Activated naive CD8-positive, alpha-beta T cell treated with anti-CD3 and anti-CD28 coated beads, Interleukin-2, amount 50 U/mL, for 24 hours (primary cell): ENCODE measurements around the gene NAPEPLD.
"Not testable (repeated sequence)": the region's sequence is repeated elsewhere in the genome, so short reads cannot be mapped to it uniquely, and the experiment has no call there.

Experiments
- ATAC-seq: fragments of 150-1000 bp; cut with Tn5 transposase; one replicate; pipeline ENCODE4 v1.10.0; 2021
- DNase-seq: peaks from one replicate; pipeline ENCODE4 v3.0.0; 2021
- H3K27ac Mint-ChIP-seq: one replicate; pipeline ENCODE4 v1.8.0; 2021; ENCODE audit warnings: mild to moderate bottlenecking, mixed read lengths
- H3K27me3 Mint-ChIP-seq: one replicate; pipeline ENCODE4 v1.8.0; 2021; ENCODE audit warnings: mixed read lengths
- H3K36me3 Mint-ChIP-seq: one replicate; pipeline ENCODE4 v1.8.0; 2021; ENCODE audit warnings: low read depth, mixed read lengths
- H3K4me1 Mint-ChIP-seq: one replicate; pipeline ENCODE4 v1.8.0; 2021; ENCODE audit warnings: mixed read lengths
- H3K4me3 Mint-ChIP-seq: one replicate; pipeline ENCODE4 v1.8.0; 2021; ENCODE audit warnings: mild to moderate bottlenecking, moderate library complexity, mixed read lengths
- H3K9me3 Mint-ChIP-seq: one replicate; pipeline ENCODE4 v1.8.0; 2021; ENCODE audit warnings: mixed read lengths

The NAPEPLD gene

DNA sequence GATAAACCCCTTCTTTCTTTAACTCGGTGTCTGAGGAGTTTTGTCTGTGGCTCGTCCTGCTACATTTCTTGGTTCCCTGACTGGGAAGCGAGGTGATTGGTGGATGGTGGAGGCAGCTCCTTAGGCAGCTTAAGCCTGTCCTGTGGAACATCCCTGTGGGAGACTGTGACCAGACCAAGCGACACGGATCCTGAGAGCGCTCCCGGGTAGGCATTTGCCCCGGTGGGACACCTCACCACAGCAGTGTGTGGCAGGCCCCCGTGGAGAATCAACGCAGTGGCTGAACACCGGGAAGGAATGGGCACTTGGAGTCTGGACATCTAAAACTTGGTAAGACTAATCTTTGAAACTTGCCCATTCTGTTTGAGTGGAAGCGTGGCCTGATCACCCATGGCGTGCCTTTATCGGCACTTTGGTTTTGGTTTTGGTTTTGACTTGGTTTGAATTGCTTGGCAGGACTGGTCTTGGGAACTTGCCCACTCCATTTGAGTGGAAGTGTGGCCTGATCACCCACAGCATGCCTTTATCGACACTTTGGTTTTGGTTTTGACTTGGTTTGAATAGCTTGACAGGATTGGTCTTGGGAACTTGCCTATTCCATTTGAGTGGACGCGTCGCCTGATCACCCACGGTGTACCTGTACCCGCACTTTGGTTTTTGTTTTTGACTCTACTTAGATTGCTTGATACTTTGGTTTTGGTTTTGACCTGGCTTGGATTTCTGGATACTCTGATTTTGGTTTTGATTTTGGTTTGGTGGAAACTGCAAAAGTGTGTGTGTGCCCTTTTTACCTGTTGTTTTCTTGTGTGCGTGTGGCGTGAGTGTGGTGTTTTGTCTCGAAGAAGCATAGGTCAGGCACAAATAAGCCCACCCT lies 4.1 kb upstream of the NAPEPLD start:
- H3K27ac Mint-ChIP-seq, ATAC-seq, H3K36me3 Mint-ChIP-seq, H3K27me3 Mint-ChIP-seq, H3K4me3 Mint-ChIP-seq, DNase-seq, H3K9me3 Mint-ChIP-seq: not testable (repeated sequence)
- peaks cover 29% of the 10 kb centered on the region for H3K4me1 Mint-ChIP-seq

DNA sequence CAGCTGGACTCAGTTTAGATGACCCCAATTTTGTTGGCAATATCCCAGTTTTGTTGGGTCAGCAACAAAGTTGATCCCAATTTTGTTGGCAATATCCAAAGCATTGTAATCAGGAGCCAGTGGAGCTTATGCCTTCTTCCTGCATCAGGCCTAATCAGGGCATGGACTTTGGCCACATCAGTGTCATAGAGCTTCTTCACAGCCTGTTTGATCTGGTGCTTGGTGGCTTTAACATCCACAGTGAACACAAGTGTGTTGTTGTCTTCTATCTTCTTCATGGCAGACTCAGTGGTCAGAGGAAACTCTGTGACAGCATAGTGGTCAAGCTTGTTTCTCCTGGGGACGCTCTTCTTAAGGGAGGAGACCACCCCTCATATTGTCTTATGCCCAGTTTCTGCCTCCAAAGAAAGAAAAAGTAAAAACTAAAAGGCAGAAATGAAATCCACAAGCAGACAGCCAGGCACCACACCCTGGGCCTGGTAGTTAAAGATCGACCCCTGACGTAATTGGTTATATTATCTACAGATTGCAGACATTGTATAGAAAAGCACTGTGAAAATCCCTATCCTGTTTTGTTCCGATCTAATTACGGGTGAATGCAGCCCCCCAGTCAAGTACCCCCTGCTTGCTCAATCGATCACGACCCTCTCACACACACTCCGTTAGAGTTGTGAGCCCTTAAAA lies 3.2 kb upstream of the NAPEPLD start:
- H3K27me3 Mint-ChIP-seq, H3K27ac Mint-ChIP-seq, DNase-seq, ATAC-seq, H3K9me3 Mint-ChIP-seq, H3K4me3 Mint-ChIP-seq, H3K36me3 Mint-ChIP-seq: not testable (repeated sequence)
- H3K4me1 Mint-ChIP-seq: peaks cover 36% of the 10 kb centered on the region

DNA sequence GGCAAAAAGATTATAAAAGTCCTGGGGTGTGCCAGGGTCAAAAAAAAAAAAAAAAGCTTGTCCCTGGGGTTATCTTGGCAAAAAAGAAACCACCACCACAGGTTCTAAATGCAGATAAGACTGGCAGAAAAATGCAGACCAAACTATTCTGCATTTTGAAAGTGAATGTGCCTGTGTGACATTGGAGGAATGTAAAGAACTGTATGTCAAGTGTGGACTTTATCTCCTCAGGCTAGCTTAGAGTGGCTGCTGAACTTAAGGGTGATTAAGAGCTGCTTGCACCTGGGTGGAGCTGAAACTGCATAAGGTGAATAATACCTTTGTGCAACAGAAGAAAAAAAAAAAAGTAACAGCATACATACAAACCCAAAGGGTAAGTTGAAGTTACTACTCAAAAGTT lies 1.3 kb upstream of the NAPEPLD start:
- Mint-ChIP-seq H3K4me1 (peaks cover 37% of the 10 kb centered on the region), H3K36me3 (peaks cover 10% of the 10 kb centered on the region), H3K4me3 (peak overlapping the region; percentile 94), H3K27me3 (no peaks in the 10 kb centered on the region), H3K27ac (peak overlapping the region; percentile 96), H3K9me3 (no peaks in the 10 kb centered on the region)
- ATAC-seq (peak; percentile 19), DNase-seq (no peak)

- Mint-ChIP-seq H3K4me3 (peak overlapping the region; percentile 94), H3K9me3 (no peaks in the 10 kb centered on the region), H3K36me3 (peaks cover 10% of the 10 kb centered on the region), H3K27me3 (no peaks in the 10 kb centered on the region), H3K27ac (peak overlapping the region; percentile 96), H3K4me1 (peaks cover 35% of the 10 kb centered on the region)
- no peak for DNase-seq
- no peak for ATAC-seq
These were observed 895 bp upstream of the NAPEPLD start for GRCh38 chr7:103149808-103150180.

DNA sequence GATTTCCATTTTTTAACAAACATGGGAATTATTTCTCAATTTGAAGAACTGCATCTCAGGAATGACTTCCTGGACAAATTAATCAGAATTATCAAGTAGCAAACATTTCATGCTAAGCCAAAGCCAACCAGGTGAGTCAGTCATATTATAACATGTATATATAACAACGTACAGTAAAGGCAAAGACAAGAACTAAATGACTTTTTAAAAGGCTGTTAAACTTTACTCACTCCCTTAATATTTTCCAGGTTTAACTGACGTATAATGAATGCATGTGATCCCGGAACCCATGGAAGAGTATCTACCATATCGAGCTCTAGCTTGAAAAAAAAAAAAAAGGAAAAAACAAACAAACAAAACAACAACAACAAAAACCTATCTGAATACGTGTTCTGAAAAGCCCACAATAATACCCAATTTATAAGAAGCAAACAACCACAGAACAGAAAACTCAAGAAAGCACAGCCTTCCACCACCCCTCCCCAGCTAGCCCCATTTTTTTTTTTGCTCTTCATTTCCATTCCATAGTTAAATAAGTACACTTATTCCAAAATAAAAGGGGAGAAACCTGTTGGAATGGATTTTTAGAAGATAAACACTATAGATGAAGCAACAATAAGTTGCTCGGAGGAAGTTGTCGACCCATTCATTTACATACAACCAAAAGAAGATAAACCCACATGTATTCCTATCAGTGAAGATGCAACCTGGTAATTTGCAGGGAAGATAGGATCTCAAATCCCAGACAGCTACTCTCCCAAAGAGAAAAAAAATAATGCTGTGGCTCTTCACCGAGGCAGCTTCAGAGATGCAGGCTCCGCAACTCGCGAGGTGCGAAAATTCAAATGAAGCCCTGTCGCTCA lies 537 bp downstream of the NAPEPLD start:
- H3K36me3 Mint-ChIP-seq: peaks cover 8% of the 10 kb centered on the region
- ATAC-seq (no peak), DNase-seq (no peak)
- no peaks in the 10 kb centered on the region for H3K9me3 Mint-ChIP-seq
- H3K27ac Mint-ChIP-seq: peak overlapping the region; percentile 96
- no peaks in the 10 kb centered on the region for H3K27me3 Mint-ChIP-seq
- peaks cover 35% of the 10 kb centered on the region for H3K4me1 Mint-ChIP-seq
- peak overlapping the region; percentile 94 for H3K4me3 Mint-ChIP-seq

DNA sequence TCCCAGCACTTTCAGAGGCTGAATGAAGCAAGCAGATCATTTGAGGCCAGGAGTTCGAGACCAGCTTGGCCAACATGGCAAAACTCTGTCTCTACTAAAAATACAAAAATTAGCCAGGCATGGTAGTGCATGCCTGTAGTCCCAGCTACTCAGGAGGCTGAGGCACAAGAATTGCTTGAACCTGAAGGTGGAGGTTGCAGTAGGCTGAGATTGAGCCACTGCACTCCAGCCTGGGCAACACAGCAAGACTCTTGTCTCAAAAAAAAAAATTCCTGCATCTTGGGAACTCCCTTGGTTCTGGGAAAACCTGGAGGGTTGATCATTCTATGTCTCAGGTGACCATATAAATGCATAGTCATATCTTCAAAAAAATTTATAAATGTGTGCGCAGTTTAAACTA lies 4.1 kb downstream of the NAPEPLD start:
- not testable (repeated sequence) for H3K27me3 Mint-ChIP-seq

GRCh38 chr7:103143868-103144267 lies 5.0 kb downstream of the NAPEPLD start:
- H3K27me3 Mint-ChIP-seq: no peaks in the 10 kb centered on the region
- DNase-seq (no peak), ATAC-seq (no peak)
- H3K9me3 Mint-ChIP-seq: no peaks in the 10 kb centered on the region
- no peak overlapping the region for H3K27ac Mint-ChIP-seq
- H3K4me1 Mint-ChIP-seq: peaks cover 28% of the 10 kb centered on the region
- H3K4me3 Mint-ChIP-seq: no peak overlapping the region
- H3K36me3 Mint-ChIP-seq: peaks cover 11% of the 10 kb centered on the region

More for the DNA sequence above, 4.1 kb downstream of the NAPEPLD start:
- peaks cover 11% of the 10 kb centered on the region for H3K36me3 Mint-ChIP-seq
- not testable (repeated sequence) for H3K27ac Mint-ChIP-seq, H3K9me3 Mint-ChIP-seq, ATAC-seq, H3K4me3 Mint-ChIP-seq, DNase-seq
- H3K4me1 Mint-ChIP-seq: peaks cover 32% of the 10 kb centered on the region

DNA sequence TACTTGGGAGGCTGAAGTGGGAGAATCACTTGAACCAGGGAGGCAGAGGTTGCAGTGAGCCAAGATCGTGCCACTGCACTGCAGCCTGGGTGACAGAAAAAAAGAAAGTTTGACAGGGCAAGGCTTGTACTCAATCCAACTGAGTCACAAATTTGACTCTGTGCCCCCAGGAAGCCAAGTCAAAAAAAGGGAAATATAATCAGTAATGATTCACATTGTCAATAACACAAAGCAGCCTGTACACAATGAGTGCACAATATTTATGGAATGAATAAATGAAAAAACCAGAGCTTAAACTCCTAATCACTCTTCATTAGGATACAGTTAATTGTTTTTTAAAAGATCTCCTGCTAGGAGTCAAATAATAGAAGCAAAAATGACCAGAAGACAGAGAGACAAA lies 6.4 kb downstream of the NAPEPLD start:
- DNase-seq: no peak
- H3K27ac Mint-ChIP-seq: no peak overlapping the region

GRCh38 chr7:103141753-103142404 lies 7.0 kb downstream of the NAPEPLD start:
- Mint-ChIP-seq H3K27ac (no peak overlapping the region), H3K9me3 (no peaks in the 10 kb centered on the region), H3K36me3 (peaks cover 13% of the 10 kb centered on the region), H3K4me3 (no peak overlapping the region), H3K4me1 (peaks cover 11% of the 10 kb centered on the region), H3K27me3 (no peaks in the 10 kb centered on the region)
- no peak for DNase-seq
- no peak for ATAC-seq

More for the DNA sequence above, 6.4 kb downstream of the NAPEPLD start:
- no peak overlapping the region for H3K4me3 Mint-ChIP-seq
- no peak for ATAC-seq
- peaks cover 13% of the 10 kb centered on the region for H3K36me3 Mint-ChIP-seq
- H3K9me3 Mint-ChIP-seq: no peaks in the 10 kb centered on the region
- no peaks in the 10 kb centered on the region for H3K27me3 Mint-ChIP-seq
- peaks cover 17% of the 10 kb centered on the region for H3K4me1 Mint-ChIP-seq

DNA sequence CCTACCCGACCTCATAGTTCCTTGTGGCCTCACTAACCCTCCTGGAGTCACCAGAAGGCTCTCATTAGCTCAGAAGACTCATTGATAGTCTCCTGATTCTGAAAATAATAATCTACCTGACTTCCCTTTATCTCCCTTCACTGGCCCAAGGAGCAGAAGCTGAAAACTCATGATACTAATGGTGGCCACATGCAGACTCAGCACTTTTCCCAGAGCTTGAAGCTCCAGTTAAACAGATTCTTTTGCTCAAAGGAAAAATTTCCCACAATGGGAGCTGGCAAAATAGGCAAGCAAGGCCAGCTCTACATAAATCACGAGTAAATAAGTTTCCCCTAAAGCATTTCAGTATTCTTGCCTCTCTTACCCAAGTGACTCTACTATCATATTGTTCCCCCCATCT lies 8.2 kb downstream of the NAPEPLD start:
- no peak overlapping the region for H3K4me3 Mint-ChIP-seq
- peaks cover 13% of the 10 kb centered on the region for H3K36me3 Mint-ChIP-seq
- no peaks in the 10 kb centered on the region for H3K27me3 Mint-ChIP-seq
- peaks cover 4% of the 10 kb centered on the region for H3K4me1 Mint-ChIP-seq
- no peaks in the 10 kb centered on the region for H3K9me3 Mint-ChIP-seq
- no peak overlapping the region for H3K27ac Mint-ChIP-seq
- no peak for ATAC-seq
- DNase-seq: no peak

DNA sequence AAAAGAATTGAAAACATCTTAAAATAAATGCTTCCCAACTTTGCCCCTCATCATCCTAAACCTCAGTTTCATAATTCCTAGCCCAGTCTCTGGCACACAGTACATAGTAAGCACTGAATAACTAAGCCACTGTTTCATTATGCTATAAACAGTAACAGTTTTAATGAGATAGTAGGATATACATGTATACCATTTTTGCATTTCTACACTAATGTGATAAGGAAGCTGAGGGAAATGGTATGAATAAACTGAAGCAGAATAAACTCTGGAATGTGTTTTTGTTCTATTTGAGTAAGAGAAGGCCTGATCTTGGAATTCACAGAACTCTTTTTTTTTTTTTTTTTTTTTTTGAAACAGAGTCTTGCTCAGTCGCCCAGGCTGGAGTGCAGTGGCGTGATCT lies 8.8 kb downstream of the NAPEPLD start:
- no peak overlapping the region for H3K27ac Mint-ChIP-seq
- no peaks in the 10 kb centered on the region for H3K27me3 Mint-ChIP-seq
- no peaks in the 10 kb centered on the region for H3K9me3 Mint-ChIP-seq
- no peak for DNase-seq
- H3K36me3 Mint-ChIP-seq: peaks cover 13% of the 10 kb centered on the region
- no peak for ATAC-seq
- H3K4me3 Mint-ChIP-seq: no peak overlapping the region
- peaks cover 4% of the 10 kb centered on the region for H3K4me1 Mint-ChIP-seq

- DNase-seq: no peak
- Mint-ChIP-seq H3K36me3 (peaks cover 2% of the 10 kb centered on the region), H3K4me3 (no peak overlapping the region), H3K4me1 (peaks cover 4% of the 10 kb centered on the region), H3K27ac (no peak overlapping the region), H3K27me3 (no peaks in the 10 kb centered on the region), H3K9me3 (no peaks in the 10 kb centered on the region)
- ATAC-seq: no peak
These were observed 13.9 kb downstream of the NAPEPLD start for GRCh38 chr7:103134836-103135554.

GRCh38 chr7:103132995-103133688 lies 15.8 kb downstream of the NAPEPLD start:
- H3K27ac Mint-ChIP-seq: no peak overlapping the region
- peaks cover 5% of the 10 kb centered on the region for H3K36me3 Mint-ChIP-seq
- ATAC-seq (no peak), DNase-seq (no peak)
- peaks cover 5% of the 10 kb centered on the region for H3K4me1 Mint-ChIP-seq
- no peak overlapping the region for H3K4me3 Mint-ChIP-seq
- H3K9me3 Mint-ChIP-seq: no peaks in the 10 kb centered on the region
- no peaks in the 10 kb centered on the region for H3K27me3 Mint-ChIP-seq
